Neural cell (in vitro differentiated cells): ENCODE data around the gene LUZP1. TPM values are rescaled to one million over a fixed set of nuclear protein-coding genes. Genes with fewer than 3 reads are reported as not detected.

ENCODE experiments used
- H2AFZ ChIP-seq: fragments of 200-600, 300-800 bp; sonication (generic), shearing (Covaris generic); 2 replicates; pipeline ENCODE4 v1.6.0; 2014; ENCODE audit warnings: low read depth, mild to moderate bottlenecking, antibody characterized with exemption, low read length, moderate library complexity
- H3F3A ChIP-seq: fragments of 200-600 bp; shearing (Covaris generic); 2 replicates; pipeline ENCODE4 v1.6.1; 2016; ENCODE audit warnings: mild to moderate bottlenecking, moderate library complexity, mixed read lengths, antibody characterized with exemption, low read length; ENCODE audit not compliant: insufficient read depth, poor library complexity, severe bottlenecking
- H3K27ac ChIP-seq: fragments of 200-600, 300-800 bp; sonication (generic), shearing (Covaris generic); 2 replicates; pipeline ENCODE4 v1.5.1; 2014; ENCODE audit warnings: mild to moderate bottlenecking, low read length, moderate library complexity
- H3K27me3 ChIP-seq: fragments of 300-800, 200-600 bp; sonication (generic), shearing (Covaris generic); 2 replicates; pipeline ENCODE4 v1.6.0; 2014; ENCODE audit warnings: mild to moderate bottlenecking, low read depth, low read length, moderate library complexity; ENCODE audit not compliant: insufficient read depth
- H3K36me3 ChIP-seq: fragments of 300-800, 200-600 bp; sonication (generic), shearing (Covaris generic); 2 replicates; pipeline ENCODE4 v1.5.1; 2014; ENCODE audit warnings: mild to moderate bottlenecking, antibody characterized with exemption, low read length, moderate library complexity; ENCODE audit not compliant: insufficient read depth
- H3K4me2 ChIP-seq: fragments of 300-800, 200-600 bp; sonication (generic), shearing (Covaris generic); 2 replicates; pipeline ENCODE4 v1.6.0; 2014; ENCODE audit warnings: mild to moderate bottlenecking, low read length
- H3K4me3 ChIP-seq: fragments of 300-800, 200-600 bp; sonication (generic), shearing (Covaris generic); 2 replicates; pipeline ENCODE4 v1.5.1; 2014; ENCODE audit warnings: mild to moderate bottlenecking, low read length, moderate library complexity
- H3K79me2 ChIP-seq: fragments of 200-600 bp; shearing (Covaris generic); replicated peaks from 2 replicates; pipeline ENCODE4 v1.6.0; 2014; ENCODE audit warnings: mild to moderate bottlenecking, low read length, moderate library complexity; ENCODE audit not compliant: insufficient read depth
- H3K9ac ChIP-seq: fragments of 300-800, 200-600 bp; sonication (generic), shearing (Covaris generic); 2 replicates; pipeline ENCODE4 v1.6.1; 2016; ENCODE audit warnings: mild to moderate bottlenecking, low read length, mixed read lengths
- H3K9me2 ChIP-seq: fragments of 200-600 bp; shearing (Covaris generic); 2 replicates; pipeline ENCODE4 v1.6.1; 2016; ENCODE audit warnings: mild to moderate bottlenecking, low read length, mixed read lengths; ENCODE audit not compliant: insufficient read depth
- H3K9me3 ChIP-seq: fragments of 200-600, 300-800 bp; sonication (generic), shearing (Covaris generic); 2 replicates; pipeline ENCODE4 v1.6.1; 2016; ENCODE audit warnings: mild to moderate bottlenecking, mixed run types, low read length, moderate library complexity, mixed read lengths
- H4K20me1 ChIP-seq: fragments of 200-600 bp; shearing (Covaris generic); 2 replicates; pipeline ENCODE4 v1.6.1; 2016; ENCODE audit warnings: mild to moderate bottlenecking, mixed run types; ENCODE audit not compliant: insufficient read depth
- CTCF ChIP-seq: fragments of 450-650 bp; IDR thresholded peaks from 2 replicates; pipeline ENCODE4 v1.5.1; 2014; ENCODE audit warnings: antibody characterized with exemption, mild to moderate bottlenecking, moderate library complexity; ENCODE audit not compliant: poor library complexity, severe bottlenecking
- EP300 ChIP-seq: fragments of 450-650 bp; conservative IDR thresholded peaks from 2 replicates; pipeline ENCODE4 v1.6.1; 2014; ENCODE audit warnings: antibody characterized with exemption, mild to moderate bottlenecking, moderate library complexity; ENCODE audit not compliant: poor library complexity, severe bottlenecking
- EZH2 ChIP-seq: fragments of 200-600, 300-800 bp; shearing (Covaris generic), sonication (generic); IDR thresholded peaks from 2 replicates; pipeline ENCODE4 v1.6.1; 2014; ENCODE audit warnings: antibody characterized with exemption, low read length, borderline replicate concordance, mild to moderate bottlenecking; ENCODE audit not compliant: insufficient read depth, poor library complexity, severe bottlenecking
- MXI1 ChIP-seq: fragments of 450-650 bp; conservative IDR thresholded peaks from 2 replicates; pipeline ENCODE4 v1.6.1; 2014; ENCODE audit warnings: antibody characterized with exemption, mild to moderate bottlenecking; ENCODE audit not compliant: poor library complexity, severe bottlenecking
- POLR2AphosphoS5 ChIP-seq: IDR thresholded peaks from 2 replicates; pipeline ENCODE4 v1.6.1; 2012
- RAD21 ChIP-seq: fragments of 450-650 bp; conservative IDR thresholded peaks from 2 replicates; pipeline ENCODE4 v1.6.1; 2014; ENCODE audit warnings: antibody characterized with exemption, mild to moderate bottlenecking, moderate library complexity
- REST ChIP-seq: IDR thresholded peaks from 2 replicates; pipeline ENCODE4 v1.6.1; 2012; ENCODE audit warnings: borderline replicate concordance
- SMC3 ChIP-seq: fragments of 450-650 bp; conservative IDR thresholded peaks from 2 replicates; pipeline ENCODE4 v1.6.1; 2014; ENCODE audit warnings: antibody characterized with exemption, mild to moderate bottlenecking, moderate library complexity; ENCODE audit not compliant: poor library complexity
- TAF1 ChIP-seq: IDR thresholded peaks from 2 replicates; pipeline ENCODE4 v1.6.1; 2012; ENCODE audit warnings: low read depth
- polyA plus RNA-seq: library from polyadenylated mRNA; depleted of rRNA; stranded (reverse); fragments of >200 nt; gene quantifications from 2 replicates; pipeline ENCODE4 v1.2.3, GENCODE V29; 2014

Gene LUZP1
- polyA plus RNA-seq, 1 donor from 2014 or later, result 2.3 TPM

- TF ChIP-seq RAD21 (no peak), SMC3 (no peak), REST (no peak), CTCF (no peak), TAF1 (no peak), EZH2 (no peak), MXI1 (no peak), EP300 (no peak), POLR2AphosphoS5 (no peak)
- Histone ChIP-seq H3F3A (peaks cover 8% of the 10 kb centered on the region), H3K4me3 (no peak overlapping the region), H3K9ac (no peak overlapping the region), H3K27ac (no peak overlapping the region), H3K4me2 (no peak overlapping the region), H3K79me2 (peaks cover 7% of the 10 kb centered on the region), H3K36me3 (no peaks in the 10 kb centered on the region), H3K9me3 (no peaks in the 10 kb centered on the region), H2AFZ (no peak overlapping the region), H3K9me2 (no peaks in the 10 kb centered on the region), H3K27me3 (no peaks in the 10 kb centered on the region), H4K20me1 (no peaks in the 10 kb centered on the region)
Measured at GRCh38 chr1:23171181-23171755, 2.6 kb upstream of the LUZP1 start.

- TF ChIP-seq MXI1 (no peak), SMC3 (no peak), REST (no peak), EZH2 (no peak), CTCF (no peak), EP300 (no peak), POLR2AphosphoS5 (no peak)
- H3K27ac ChIP-seq, result no peak overlapping the region
- H3K4me3 ChIP-seq, result no peak overlapping the region
- H2AFZ ChIP-seq, result no peak overlapping the region
- H3K4me2 ChIP-seq, result no peak overlapping the region
- no peak overlapping the region for H3K9ac ChIP-seq
- peaks cover 21% of the 10 kb centered on the region for H3K79me2 ChIP-seq
- H3F3A ChIP-seq, result peaks cover 8% of the 10 kb centered on the region
- H3K36me3 ChIP-seq, result no peaks in the 10 kb centered on the region
- no peaks in the 10 kb centered on the region for H4K20me1 ChIP-seq
- no peaks in the 10 kb centered on the region for H3K9me3 ChIP-seq
- H3K27me3 ChIP-seq, result no peaks in the 10 kb centered on the region
- no peaks in the 10 kb centered on the region for H3K9me2 ChIP-seq
Measured at GRCh38 chr1:23169727-23170335, 1.2 kb upstream of the LUZP1 start.
